ENCODE data around the gene PLCB1. TPM values are rescaled to one million over a fixed set of nuclear protein-coding genes. Genes with fewer than 3 reads are reported as not detected.

Gene PLCB1
- total RNA-seq, 1 donor from 2014 or later: 7.3 TPM

DNA sequence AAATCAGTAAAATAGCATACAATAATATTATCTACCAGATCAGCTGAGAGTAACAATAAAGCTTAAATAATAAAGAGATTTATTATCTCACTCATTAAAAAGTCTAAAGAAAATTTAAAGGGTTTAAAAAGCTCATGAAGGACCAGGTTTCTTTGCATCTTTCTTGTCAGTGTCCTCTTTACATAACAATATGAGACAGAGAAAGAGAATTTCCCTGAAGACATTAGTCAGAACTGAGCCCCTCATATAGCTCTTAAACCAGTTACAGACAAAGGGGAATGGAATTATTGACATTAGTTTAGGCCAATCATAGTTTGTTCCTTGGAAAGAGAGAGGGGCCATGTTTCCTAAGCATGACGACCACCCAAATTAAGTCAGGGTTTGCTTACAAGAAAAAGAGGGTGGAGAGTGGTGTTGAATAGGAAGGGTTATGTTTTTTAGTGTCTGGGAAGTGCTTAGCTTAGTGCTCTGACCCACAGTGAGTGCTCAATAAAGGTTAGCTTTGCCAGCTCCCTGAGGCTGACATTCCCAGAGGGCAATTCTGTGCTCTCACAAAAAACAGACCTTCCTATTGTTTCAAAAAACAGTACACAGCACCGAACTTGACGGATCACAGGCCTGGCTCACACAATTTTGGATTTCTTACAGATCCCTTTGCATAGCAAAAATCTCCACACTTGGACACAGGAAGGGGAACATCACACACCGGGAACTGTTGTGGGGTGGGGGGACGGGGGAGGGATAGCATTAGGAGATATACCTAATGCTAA lies 3.6 kb upstream of the PLCB1 start:
- DNase-seq (ENCODE audit: low spot score): no peak
- intact Hi-C loops (cut with DNase I): no loop called here

DNA sequence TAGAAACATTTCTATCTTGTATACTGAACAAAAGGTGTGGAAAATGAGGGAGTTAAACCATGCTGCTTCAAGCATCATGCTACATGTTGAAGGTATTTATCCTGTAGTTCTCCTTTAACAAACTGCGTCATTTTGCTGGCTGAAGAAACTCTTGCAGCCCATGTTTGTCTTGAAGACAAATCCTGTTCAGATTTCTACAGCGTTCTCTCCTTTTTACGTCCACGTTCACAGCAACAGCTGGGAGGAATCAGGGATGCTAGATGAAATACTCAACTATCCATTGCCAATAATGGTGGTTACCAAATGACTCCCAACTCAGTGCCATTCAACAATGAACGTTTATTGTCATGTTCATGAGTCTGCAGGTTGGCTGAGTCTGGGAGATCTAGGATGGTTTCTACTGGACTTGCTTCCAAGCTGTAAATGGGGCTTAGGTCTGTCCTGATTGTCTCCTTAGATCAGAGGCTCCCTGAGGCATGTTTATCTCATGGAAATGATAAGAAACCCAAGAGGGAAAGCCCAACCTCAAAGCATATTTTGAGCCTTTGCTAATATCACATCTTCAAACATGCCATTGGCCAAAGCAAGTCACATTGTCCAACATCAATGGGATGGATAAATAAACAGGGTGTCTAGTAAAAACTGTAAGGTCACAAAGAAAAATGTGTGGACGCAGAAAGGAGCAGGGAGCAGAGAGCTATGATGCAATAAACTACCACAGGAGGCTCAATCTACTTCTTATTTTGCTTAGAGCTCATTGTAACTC lies 2.7 kb upstream of the PLCB1 start:
- no peak for DNase-seq (ENCODE audit: low spot score)
- intact Hi-C loops (cut with DNase I): no loop called here

DNA sequence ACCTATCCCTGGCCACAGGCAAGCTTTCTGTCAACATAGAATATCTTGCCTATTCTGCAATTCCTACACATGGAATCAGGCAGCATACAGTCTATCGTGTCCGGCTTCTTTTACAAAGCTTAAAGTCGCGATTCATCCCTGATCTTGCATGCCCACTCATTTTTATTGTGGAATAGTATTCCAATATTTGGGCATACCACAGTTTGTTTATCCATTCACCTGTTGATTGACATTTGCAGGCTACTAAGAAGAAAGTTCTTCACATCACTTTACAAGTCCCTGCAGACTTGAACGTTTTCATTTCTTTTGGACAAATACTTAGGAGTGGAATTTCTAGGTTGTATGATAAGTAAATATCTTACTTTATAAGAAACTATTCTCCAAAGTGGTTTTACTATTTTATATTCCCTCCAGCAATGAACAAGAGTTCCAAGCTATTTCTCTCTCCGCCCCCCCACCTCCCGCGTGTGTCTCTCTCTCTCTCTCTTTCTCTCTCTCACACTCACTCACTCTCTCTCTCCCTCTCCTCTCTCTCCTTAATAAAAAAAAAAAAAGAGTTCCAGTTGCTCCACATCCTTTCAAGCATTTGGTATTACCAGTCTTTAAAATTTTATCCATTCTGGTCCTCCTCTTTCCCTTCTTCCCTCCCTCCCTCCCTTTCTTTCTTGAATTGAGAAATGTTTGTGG lies 1.1 kb upstream of the PLCB1 start:
- intact Hi-C loops (cut with DNase I): loop anchor here (5.0 to 10.0 kb wide), 5 partner anchors 84 to 524 kb away; no protein-coding TSS in a partner anchor
- no peak for DNase-seq (ENCODE audit: low spot score)

DNA sequence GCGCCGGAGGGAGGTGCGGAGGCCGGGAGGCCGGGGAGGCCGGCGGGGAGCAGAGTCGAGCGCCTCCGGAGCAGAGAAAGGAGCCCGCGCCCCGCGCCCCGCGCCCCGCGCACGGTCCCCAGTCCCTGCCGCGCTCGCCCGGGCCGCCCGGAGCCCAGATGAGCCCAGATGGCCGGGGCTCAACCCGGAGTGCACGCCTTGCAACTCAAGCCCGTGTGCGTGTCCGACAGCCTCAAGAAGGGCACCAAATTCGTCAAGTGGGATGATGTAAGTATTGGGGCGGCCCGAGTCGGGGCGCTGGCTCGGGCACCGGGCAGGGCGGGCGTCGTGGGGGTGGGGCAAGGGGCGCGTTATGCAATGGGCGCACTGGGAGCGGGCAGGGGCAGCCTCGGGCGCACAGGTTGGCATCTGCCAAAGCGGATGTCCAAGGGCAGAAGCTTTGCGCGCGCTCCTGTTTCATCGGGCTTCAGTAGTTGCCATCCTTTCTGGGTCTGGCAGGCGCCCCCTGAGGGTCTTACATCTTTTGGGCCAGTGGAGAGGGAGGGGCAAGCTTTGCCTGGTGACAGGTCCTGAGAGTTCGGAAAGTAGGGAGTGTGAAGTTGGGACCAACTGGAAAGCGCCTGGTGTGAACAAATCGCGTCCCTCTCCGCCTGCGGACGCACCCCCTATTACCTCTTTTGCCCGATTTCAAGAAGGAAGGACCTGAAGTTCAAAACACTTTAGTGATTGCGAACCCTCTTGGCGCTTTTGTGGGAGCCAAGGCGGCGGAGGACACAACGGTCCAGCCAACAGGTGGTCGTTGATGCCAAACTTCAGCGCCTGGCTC lies 631 bp downstream of the PLCB1 start:
- intact Hi-C loops (cut with DNase I): loop anchor here (2.0 to 10.0 kb wide), 6 partner anchors 85 to 588 kb away; no protein-coding TSS in a partner anchor

DNA sequence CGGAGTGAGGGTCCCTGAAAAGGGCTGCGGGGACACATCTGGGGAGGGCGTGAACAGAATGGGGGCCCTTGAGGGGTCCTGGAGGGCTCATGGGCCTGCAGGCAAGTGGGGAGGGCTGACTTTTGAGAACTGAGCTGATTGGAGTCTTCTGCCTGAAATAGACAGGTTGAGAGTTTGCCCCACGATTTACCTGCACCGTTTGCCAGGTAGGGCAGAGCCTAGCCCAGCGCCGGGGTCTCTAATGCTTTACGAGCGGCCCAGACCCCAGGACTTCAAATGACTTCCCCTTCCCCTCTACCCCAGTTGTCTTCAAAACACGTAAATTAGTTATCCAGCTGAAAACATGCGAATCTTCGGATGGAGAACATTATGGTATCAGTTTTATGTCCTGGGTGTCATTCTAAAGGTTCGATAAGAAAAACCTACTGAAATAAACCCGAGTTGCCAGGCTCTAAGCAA lies 1.3 kb downstream of the PLCB1 start:
- intact Hi-C loops (cut with DNase I): loop anchor here (2.0 to 10.0 kb wide), 6 partner anchors 86 to 587 kb away; no protein-coding TSS in a partner anchor
- DNase-seq (ENCODE audit: low spot score): no peak

More for the DNA sequence above, 631 bp downstream of the PLCB1 start:
- DNase-seq (ENCODE audit: low spot score): peak; percentile 77

DNA sequence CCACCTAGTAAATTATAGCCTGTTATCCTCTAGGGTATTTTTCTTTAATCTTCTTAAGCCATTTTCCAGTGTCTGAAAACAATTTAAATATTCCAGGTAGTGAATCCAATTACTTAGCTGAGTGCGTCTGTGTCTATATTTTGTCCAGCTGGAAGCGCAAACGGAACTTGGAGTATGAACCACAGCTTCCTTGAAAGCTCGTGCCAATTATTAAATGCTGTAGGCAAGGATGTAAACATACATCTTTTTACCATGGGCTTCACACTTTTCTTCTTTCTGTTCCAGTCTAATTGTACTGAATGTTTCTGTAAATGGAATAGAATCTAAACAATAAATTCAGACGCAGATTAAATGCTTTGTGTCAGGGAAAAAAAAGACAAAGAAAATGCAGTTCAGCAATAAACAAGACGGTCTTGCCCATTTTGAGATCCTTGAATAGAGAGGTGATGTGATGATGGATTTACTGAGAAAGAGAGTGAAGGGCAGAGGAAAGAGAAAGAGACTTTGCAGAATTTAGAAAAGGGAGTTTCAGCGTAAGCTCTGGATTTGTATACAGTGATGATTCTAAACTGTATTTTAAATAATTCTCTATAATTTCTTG lies 1.9 kb downstream of the PLCB1 start:
- intact Hi-C loops (cut with DNase I): loop anchor here (2.0 to 10.0 kb wide), 6 partner anchors 87 to 587 kb away; no protein-coding TSS in a partner anchor
- no peak for DNase-seq (ENCODE audit: low spot score)

DNA sequence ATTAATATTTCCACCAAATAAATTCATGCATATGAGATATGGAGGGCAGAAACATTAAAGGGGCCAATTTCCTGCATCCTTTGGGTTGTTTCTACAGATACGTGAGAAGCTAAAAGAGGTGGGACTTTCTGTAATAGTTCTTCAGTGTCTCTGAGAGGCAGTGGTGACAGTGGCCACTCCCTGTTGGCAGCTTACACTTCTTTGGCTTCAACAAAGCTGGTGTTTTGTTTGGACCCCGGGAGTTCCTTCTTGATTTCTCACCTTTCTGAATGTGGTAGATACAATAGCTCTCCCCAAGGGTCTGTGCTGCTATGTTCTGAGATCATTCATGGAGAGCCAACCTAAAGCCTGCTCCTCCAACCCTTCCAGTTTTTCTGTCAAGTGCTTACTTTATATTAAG lies 7.8 kb downstream of the PLCB1 start:
- DNase-seq (ENCODE audit: low spot score): no peak
- intact Hi-C loops (cut with DNase I): loop anchor here (10.0 kb wide), 2 partner anchors 395 to 515 kb away; no protein-coding TSS in a partner anchor

DNA sequence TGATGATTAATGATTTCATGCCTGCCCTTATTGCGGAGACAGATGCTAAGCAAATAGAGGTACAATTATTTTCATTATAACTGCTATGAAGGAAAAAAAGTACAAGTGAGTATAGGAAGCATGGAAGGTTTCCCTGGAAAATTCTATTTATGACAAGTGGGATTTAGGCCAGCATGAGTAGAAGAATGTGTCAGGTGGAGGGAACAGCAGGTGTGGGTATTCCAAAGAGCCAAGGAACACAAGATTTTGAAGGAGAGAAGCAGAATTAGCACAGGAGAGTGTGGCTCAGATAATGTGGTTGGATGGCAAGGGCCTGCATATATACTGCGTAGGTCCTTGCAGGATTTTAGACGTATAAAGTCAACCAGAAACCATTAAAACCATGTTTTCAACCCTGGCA lies 11.4 kb downstream of the PLCB1 start:
- intact Hi-C loops (cut with DNase I): no loop called here
- DNase-seq (ENCODE audit: low spot score): no peak

DNA sequence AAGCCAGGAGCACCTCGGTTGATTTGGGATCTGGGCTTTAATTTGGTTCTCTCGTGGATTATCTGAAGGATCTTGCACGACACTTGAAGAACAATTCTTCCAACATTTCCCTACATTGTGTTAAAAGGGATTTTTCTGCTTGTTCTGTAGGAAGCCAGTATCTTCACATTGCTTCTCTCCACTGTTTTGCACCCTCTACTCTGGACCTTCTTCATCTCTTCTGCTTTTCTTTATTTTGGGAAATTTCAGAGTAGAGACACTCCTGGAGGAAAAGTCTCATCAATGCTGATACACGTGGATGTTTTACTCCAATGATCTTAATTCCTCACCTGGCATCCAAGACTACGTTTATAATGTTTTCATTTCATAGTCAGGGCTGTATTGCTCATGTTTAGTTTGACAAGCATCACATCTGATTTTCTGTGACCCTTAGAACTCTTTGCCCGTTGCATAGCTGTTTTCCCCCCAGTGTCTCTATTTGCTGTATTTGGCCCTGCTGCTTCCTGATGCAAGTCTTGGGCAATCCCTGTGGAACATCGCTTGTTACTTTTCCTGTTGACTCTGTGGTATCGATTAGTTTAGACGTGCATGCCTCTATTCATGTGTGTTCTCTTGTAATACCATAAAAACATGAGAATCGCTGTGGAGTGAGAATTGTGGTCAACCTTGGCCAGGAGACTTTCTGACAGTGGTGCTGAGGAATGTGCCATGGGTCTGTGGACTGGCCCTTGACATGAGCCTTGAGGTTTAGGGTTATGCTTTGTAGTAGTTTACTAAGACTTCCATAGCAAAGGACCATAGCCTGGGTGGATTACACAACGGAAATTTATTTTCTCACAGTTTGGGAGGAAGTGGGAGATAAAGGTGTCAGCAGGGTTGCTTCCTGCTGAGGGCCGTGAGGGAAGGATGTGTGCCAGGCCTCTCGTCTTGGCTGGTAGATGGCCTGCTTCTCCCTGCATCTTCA lies 12.5 kb downstream of the PLCB1 start:
- DNase-seq (ENCODE audit: low spot score): no peak

DNA sequence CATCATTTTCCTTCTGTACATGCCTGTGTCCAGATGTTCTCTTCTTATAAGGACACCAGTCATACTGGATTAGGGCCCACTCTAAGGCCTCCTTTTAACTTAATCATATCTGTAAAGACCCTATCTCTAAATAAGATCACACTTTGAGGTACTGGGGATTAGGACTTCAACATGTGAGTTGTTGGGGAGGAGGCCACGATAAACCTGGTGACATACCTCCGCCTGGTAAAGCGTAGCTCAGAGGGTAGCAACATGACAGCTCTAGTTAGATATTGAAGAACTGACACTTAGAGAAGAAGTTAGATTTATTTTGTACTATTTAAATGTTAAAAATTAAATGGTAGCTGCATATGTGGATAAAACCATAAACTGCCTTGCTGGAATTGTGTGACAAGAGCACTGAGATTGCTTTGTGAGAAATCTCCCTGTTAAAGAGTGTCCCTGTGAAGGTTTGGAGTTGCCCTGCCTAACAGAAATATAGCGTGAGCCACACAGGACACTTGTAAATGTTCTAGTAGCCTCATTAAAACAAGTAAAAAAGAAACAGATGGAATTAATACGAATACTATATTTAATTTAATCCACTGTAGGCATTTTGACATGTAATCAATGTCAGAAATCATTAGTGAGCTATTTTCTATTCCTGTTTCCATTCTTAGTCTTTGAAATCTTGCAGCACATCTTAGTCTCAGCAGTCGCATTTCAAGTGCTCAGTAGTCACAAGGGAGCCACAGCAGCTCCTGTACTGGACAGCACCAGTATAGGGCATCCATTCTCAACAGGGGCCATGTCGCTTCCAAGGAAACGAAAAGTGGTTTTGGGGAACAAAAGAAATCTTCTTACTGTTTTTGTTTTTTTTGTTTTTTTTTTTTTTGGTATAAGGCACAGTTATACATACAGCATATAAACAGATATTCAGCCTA lies 13.4 kb downstream of the PLCB1 start:
- no peak for DNase-seq (ENCODE audit: low spot score)
- intact Hi-C loops (cut with DNase I): no loop called here

More for the DNA sequence above, 12.5 kb downstream of the PLCB1 start:
- intact Hi-C loops (cut with DNase I): no loop called here

DNA sequence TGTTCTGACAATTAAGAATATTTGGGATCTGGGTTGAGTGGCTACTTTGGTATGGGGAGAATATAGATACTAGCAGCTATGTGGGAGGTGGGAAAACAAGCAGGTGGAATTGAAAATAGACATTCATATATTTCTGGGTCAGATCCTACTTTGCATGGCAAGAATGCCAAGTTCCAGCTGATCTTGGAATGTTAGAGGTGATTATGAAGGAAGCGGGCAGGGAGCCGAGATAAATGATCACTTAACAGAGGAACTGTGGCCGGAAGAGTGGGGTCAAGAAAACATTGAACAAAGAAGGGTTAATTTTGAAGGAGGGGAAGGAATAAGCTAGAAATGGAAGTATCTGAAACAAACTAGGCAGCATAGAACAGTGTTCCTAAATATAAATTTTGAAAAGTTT lies 15.4 kb downstream of the PLCB1 start:
- intact Hi-C loops (cut with DNase I): no loop called here
- no peak for DNase-seq (ENCODE audit: low spot score)

DNA sequence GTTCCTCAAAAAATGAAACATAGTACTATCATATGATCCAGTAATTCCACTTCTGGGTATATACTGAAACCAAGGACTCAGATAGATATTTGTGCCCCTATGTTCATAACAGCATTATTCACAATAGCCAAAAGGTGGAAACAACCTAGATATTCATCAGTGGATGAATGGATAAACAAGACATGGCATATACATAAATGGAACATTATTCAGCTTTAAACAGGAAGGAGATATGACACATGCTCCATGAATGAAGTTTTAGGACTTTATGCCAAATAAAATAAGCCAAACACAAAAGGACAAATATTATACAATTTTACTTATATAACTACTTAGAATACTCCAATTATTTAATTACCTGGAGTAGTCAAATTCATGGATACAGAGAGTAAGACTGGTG lies 16.4 kb downstream of the PLCB1 start:
- intact Hi-C loops (cut with DNase I): no loop called here
- DNase-seq (ENCODE audit: low spot score): no peak

DNA sequence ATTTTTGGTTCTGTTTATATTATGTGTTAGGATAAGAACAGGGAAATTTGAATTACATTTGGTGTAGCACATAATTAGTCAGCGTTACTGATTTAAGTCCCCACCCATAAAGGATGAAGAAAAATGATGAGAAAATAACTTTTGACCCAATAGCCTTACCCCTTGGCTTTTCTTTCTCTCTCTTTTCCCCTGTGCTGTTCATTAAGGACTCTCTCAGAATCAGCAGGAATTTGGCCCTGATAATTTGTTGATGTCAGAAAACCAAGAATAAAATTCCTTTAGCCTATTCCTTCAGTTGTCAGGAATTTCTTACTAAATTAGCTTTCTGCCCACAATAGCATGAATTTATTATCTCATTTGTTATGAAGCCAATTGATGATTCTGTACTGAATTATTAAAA lies 18.5 kb downstream of the PLCB1 start:
- intact Hi-C loops (cut with DNase I): no loop called here
- no peak for DNase-seq (ENCODE audit: low spot score)

DNA sequence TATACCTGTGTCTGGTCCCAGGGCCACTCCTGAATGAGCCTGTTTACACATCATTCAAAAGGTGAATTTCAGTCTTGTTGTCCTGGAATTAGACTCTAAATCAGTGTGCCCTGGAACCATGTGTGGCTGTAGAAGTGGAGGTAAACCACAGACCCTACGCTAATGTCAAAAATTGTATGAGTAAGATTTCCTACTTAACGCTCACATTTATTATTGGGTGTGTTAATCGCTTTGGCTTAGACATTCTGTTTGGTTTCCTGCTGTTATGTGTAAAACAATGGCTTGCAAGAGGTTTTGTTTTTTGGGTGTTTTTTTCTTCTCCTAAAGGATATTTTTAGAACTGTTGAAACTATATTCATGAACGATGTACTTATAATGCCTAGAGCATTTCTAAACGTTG lies 19.3 kb downstream of the PLCB1 start:
- DNase-seq (ENCODE audit: low spot score): no peak
- intact Hi-C loops (cut with DNase I): no loop called here

DNA sequence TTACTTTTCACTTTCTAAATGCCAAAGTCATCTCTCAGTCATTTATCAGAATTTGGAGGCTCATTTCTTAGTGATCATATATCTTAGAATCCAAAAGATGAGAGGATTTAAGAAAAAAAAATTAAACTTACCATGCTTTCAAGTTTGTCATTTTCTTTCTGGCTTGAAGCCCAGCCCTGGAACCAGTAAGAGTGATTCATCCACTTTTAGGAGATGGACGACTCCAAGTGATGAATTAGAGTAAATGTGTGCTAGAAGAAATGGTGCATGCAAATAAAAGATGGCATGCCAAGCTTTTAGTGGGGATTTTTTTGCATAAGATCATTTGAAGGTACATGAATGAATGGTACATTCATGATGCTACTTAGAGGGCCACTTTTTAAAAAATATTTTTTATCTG lies 20.1 kb downstream of the PLCB1 start:
- DNase-seq (ENCODE audit: low spot score): no peak
- intact Hi-C loops (cut with DNase I): no loop called here

DNA sequence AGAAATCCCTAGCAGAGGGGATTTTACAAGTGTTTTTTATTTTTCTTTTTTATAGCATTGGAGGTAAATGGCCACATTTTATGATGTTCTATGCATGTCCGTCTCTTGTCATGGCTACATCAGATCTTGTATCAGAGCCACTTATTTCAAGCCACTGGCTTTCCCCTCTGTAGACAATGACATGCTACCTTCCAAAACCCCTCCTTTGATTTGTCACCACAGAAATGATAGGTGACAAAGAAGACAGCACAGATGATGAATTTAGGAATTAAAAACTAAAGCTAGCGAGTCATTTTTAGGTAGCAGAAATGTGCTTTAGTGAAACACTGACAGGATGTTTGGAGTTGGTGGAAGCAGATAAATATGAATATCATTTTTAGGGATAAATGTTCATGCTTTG lies 20.8 kb downstream of the PLCB1 start:
- intact Hi-C loops (cut with DNase I): no loop called here
- no peak for DNase-seq (ENCODE audit: low spot score)

Data from cardiac septum (tissue), 1 donor.